ENCODE data around the gene PDE4B. TPM values are rescaled to one million over a fixed set of nuclear protein-coding genes. Genes with fewer than 3 reads are reported as not detected.
A peak's percentile ranks its signal among the peaks of the same experiment; 100 is the strongest.

Gene PDE4B
- total RNA-seq, 1 donor from 2014 or later = 0.29 TPM

GRCh38 chr1:66357021-66357420 is 564.3 kb downstream of the PDE4B start:
- Mint-ChIP-seq H3K4me3 (ENCODE audit: low read depth) (no peak overlapping the region), H3K36me3 (ENCODE audit: insufficient read depth) (no peaks in the 10 kb centered on the region), H3K4me1 (ENCODE audit: low read depth) (peaks cover 19% of the 10 kb centered on the region), H3K27me3 (peaks cover 29% of the 10 kb centered on the region), H3K9me3 (ENCODE audit: low read depth) (no peaks in the 10 kb centered on the region), H3K27ac (no peak overlapping the region)
- no peak for DNase-seq (ENCODE audit: low spot score, unreplicated experiment)
- no peak for TF ChIP-seq CTCF (IDR thresholded peaks at IDR 0.05; ENCODE audit: unreplicated experiment)

GRCh38 chr1:66357478-66358197 is 564.9 kb downstream of the PDE4B start:
- peaks cover 14% of the 10 kb centered on the region for H3K4me1 Mint-ChIP-seq (ENCODE audit: low read depth)
- no peak overlapping the region for H3K27ac Mint-ChIP-seq
- peaks cover 29% of the 10 kb centered on the region for H3K27me3 Mint-ChIP-seq
- H3K4me3 Mint-ChIP-seq (ENCODE audit: low read depth) = no peak overlapping the region
- TF ChIP-seq CTCF (IDR thresholded peaks at IDR 0.05; ENCODE audit: unreplicated experiment) = no peak
- H3K9me3 Mint-ChIP-seq (ENCODE audit: low read depth) = no peaks in the 10 kb centered on the region
- no peak for DNase-seq (ENCODE audit: low spot score, unreplicated experiment)
- no peaks in the 10 kb centered on the region for H3K36me3 Mint-ChIP-seq (ENCODE audit: insufficient read depth)

- Mint-ChIP-seq H3K27me3 (peaks cover 22% of the 10 kb centered on the region), H3K9me3 (ENCODE audit: low read depth) (no peaks in the 10 kb centered on the region), H3K36me3 (ENCODE audit: insufficient read depth) (no peaks in the 10 kb centered on the region), H3K27ac (no peak overlapping the region), H3K4me1 (ENCODE audit: low read depth) (peaks cover 7% of the 10 kb centered on the region), H3K4me3 (ENCODE audit: low read depth) (no peak overlapping the region)
- no peak for TF ChIP-seq CTCF (IDR thresholded peaks at IDR 0.05; ENCODE audit: unreplicated experiment)
- DNase-seq (ENCODE audit: low spot score, unreplicated experiment) = no peak
These were observed 566.6 kb downstream of the PDE4B start for GRCh38 chr1:66359269-66359668.

GRCh38 chr1:66359815-66360214 is 567.1 kb downstream of the PDE4B start:
- peaks cover 17% of the 10 kb centered on the region for H3K27me3 Mint-ChIP-seq
- no peaks in the 10 kb centered on the region for H3K36me3 Mint-ChIP-seq (ENCODE audit: insufficient read depth)
- H3K27ac Mint-ChIP-seq = no peak overlapping the region
- H3K4me1 Mint-ChIP-seq (ENCODE audit: low read depth) = peaks cover 4% of the 10 kb centered on the region
- DNase-seq (ENCODE audit: low spot score, unreplicated experiment) = no peak
- H3K4me3 Mint-ChIP-seq (ENCODE audit: low read depth) = no peak overlapping the region
- no peak for TF ChIP-seq CTCF (IDR thresholded peaks at IDR 0.05; ENCODE audit: unreplicated experiment)
- H3K9me3 Mint-ChIP-seq (ENCODE audit: low read depth) = no peaks in the 10 kb centered on the region

GRCh38 chr1:66360285-66360724 is 567.6 kb downstream of the PDE4B start:
- Mint-ChIP-seq H3K9me3 (ENCODE audit: low read depth) (no peaks in the 10 kb centered on the region), H3K4me1 (ENCODE audit: low read depth) (peaks cover 4% of the 10 kb centered on the region), H3K27ac (no peak overlapping the region), H3K36me3 (ENCODE audit: insufficient read depth) (no peaks in the 10 kb centered on the region), H3K4me3 (ENCODE audit: low read depth) (no peak overlapping the region), H3K27me3 (peaks cover 17% of the 10 kb centered on the region)
- DNase-seq (ENCODE audit: low spot score, unreplicated experiment) = no peak
- peak; percentile 34 for TF ChIP-seq CTCF (IDR thresholded peaks at IDR 0.05; ENCODE audit: unreplicated experiment)

Data from progenitor cell of endocrine pancreas (in vitro differentiated cells).